HG02759 (cell line): ENCODE data around the gene UCHL5.
A peak's percentile ranks its signal among the peaks of the same experiment; 100 is the strongest.
"Not testable (repeated sequence)": the region's sequence is repeated elsewhere in the genome, so short reads cannot be mapped to it uniquely, and the experiment has no call there.

Experiments used
- ATAC-seq: cut with Tn5 transposase; IDR thresholded peaks from one replicate; pipeline ENCODE4 v1.9.1; 2021; ENCODE audit warnings: mild to moderate bottlenecking, moderate library complexity; ENCODE audit not compliant: unreplicated experiment

UCHL5 gene

DNA sequence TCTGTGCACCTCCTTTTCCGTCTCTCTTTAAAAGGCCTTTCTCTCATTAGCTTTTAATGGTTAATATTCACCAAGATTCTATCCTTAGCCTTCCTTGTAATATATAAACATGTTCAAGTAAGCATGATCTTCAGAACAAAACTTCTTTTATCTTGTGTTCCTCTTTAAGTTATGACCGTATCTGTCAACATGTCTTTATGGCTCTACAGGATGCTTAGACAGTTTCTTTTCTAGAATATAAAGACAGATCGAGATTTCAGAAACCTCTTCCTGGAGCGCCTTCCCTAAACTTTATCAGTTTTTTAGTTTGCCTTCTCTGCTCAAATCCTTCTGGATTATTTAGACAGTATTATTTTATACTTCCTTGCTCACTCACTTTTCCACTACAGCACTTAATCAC, 7.4 kb upstream of the UCHL5 start:
- ATAC-seq = no peak

DNA sequence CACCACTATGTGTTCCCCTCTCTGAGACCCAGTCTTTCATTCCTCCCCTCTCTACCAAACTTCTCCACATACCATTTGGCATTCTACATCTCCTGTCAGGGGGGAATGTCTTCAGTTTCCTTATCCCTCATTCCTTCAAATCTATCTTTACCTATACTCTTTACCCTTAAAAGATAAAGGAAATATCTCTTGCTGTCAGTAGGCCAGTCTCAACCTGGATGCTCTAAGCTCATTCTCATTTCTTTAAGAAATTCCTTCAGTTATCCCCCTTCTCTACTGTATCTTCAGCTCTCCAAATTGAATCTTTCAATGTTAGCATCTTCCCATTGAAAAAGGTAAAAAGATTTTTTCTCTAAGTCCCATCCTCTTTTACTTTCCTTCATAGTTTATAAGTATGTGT, 6.8 kb upstream of the UCHL5 start:
- no peak for ATAC-seq

DNA sequence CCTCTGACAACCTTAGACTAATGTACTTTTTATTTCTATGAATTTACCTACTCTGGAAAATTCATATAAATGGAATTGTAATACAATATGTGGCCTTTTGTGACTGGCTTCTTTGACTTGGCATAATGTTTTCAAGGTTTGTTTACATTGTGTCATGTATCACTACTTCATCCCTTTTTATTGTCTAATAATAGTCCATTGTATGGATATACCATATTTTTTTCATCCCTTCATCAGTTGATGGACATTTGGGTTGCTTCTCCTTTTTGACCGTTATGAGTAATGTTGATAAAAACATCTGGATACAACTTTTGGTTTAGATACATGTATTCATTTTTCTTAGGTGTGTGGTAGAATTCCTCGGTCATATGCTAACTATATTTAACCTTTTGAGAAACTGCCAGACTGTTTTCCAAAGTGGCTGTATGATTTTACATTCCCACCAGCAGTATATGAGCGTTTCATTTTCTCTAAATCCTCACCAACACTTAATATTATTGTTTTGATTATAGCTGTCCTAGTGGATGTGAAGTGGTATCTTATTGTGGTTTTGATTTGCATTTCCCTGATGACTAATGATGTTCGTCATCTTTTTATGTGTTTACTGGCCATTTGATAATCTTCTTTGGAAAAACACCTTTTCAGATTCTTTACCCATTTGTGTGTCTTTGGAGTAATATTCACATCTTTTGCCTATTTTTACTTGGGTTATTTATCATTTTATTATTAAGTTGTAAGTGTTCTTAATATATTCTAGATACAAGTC, 3.7 kb upstream of the UCHL5 start:
- ATAC-seq = no peak

DNA sequence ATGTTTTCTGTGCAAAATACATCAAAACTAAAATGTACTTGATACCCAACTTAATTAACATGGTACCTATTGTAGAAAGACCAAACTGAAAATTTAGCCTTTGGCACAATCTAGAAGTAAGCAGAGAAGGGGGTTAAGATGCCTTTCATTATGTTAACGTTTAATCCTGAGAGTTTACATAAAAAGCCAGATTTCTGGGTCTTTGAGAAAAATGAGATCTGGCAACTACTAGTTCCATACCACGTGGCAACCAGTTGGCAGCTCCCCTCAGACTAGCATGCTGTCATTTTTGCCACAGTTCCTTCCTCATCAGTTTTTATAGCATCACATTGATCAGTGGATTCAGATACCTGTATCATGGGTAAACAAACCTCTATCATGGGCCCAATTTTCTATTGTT, 1.8 kb upstream of the UCHL5 start:
- no peak for ATAC-seq

DNA sequence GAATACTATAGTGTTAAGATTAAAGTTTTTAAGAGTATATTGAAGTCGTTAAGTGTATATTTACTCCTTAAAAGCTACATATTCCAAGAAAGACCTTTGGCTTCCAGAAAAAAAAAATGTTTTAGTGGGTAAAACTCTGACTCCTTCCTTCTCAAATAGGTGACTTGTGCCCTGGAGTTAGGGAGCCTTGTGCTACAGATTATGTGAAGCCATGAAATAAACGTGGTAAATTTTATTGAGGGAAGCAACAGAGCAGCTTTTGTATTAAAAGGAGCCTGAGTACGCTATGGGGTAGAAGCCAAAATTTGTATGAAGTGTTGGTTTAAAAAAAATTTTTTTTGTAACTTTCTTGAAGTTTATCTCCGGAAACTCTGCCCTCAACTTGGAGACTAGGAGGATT, 1.2 kb upstream of the UCHL5 start:
- no peak for ATAC-seq

DNA sequence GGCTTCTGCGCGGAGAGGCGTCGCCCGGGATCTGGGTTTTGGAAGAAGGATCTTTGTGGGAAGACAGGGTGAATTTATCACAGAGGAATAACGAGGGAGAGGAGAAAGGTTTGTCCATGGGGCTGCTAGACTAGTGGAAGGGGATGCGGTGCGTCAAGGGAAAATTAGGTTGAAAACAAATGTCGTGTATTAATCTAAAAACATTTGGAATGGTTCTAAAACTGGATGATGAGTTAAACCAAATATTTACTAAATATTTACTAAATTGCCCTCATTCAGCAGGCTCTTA, 899 bp upstream of the UCHL5 start:
- ATAC-seq = no peak

DNA sequence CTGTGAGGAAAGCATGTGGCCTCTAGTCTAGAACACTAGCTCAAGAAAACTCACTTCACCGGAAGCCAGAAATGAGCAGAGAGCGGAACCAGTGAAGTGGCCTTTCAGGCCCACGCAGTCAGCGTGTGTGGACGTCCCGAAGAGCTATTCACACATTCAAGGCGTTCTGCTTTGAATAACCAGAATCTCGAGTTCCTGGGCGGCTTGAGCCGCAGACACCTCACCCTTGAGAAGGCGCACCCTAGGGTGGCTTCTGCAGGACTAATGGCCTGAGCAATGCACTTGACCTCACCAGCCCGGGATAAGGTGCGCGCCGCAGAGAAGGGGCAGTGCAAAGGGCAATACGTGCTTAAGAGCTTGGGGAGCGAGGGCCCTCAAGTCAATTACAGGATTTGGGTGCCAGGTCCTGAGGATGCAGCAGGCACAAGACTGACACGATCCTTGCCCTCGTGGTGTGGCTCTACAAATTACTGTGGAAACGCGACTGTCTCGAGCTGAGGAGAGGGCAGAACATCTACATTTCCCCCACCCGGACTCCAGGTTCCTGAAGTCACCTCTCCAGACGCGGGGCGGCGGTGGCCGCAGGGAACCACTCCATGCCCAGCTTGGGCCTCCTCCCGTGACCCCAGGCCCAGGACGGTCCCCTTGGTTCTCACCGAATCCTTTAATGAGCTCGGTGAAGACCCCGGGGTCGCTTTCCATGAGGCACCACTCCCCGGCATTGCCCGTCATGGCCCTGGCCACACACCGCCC, 455 bp downstream of the UCHL5 start:
- ATAC-seq = peak; percentile 49

DNA sequence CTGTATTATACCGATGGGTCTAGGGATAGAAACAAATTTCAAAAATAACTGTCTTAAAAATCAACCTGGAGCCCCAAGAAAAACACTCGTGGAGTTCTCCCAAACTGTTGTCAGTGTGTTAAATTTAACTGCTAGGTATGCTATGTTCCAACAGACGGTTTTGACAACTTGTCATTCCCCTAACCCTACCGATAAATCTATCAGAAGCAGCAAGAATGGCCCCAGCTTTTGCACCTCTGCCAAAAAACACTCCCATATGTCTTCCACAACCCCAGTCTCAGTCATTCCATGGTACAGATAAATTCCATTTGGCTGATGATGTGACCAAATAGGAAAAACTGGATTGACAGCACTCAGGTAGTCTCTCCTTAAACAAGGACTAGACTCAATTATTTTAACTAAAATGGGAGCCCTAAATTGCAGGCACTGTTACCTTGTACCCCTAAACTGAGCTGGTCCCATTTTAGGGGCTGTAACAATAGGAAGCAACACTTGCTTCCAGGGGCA, 4.9 kb downstream of the UCHL5 start:
- no peak for ATAC-seq

DNA sequence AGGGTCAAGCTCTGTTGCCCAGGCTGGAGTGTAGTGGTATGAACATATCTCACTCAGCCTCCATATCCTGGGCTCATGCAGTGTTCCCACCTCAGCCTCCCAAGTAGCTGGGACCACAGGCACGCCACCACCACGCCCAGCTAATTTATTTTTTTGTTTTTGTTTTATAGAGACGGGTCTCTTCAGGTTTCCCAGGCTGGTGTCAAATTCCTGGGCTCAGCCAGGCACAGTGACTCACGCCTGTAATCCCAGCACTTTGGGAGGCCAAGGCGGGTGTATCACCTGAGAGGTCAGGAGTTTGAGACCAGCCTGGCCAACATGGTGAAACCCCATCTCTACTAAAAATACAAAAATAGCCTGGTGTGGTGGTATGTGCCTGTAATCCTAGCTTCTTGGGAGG, 10.2 kb downstream of the UCHL5 start:
- ATAC-seq = not testable (repeated sequence)

DNA sequence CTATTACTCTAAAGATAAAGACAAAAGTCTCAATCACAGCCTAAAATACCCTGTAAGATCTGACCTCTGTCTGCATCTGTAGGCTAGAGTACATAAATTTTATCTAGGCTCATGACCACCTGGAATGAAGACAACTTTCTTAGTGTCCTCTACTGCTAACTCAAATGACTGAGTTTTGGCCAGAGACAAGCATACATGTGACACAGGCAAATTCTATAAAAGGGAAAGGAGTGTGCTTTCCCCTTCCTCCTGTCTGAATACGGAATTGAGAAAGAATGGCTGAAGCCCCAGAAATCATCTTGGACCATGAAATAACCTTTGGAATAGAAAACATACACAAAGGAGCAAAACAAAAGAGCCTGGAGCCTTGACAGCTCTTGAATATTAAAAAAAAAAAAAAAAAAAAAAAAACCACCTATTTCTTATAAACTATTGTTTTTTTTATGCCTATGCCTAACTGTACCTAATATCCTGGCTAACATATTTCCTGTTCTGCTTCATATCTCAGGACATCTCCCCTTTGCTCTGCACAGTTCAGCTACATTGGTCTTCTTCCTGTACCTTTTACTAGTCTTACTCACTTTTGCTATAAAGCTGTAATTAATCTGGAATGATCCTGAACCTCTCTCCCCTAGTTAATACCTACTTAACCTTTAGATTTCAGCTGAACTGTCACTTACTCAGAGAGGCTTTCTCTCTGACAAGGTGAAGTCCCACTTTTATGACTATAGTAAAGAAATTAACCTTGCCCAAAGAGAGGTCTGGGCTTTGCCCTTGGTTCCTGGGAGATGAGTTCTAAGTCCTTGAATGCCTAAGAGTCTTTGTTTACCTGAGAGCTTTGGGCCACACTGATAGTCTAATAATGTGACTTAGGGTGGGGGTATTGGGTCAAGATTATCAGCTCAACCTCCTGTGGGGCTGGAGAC, 16.1 kb downstream of the UCHL5 start:
- ATAC-seq = no peak

DNA sequence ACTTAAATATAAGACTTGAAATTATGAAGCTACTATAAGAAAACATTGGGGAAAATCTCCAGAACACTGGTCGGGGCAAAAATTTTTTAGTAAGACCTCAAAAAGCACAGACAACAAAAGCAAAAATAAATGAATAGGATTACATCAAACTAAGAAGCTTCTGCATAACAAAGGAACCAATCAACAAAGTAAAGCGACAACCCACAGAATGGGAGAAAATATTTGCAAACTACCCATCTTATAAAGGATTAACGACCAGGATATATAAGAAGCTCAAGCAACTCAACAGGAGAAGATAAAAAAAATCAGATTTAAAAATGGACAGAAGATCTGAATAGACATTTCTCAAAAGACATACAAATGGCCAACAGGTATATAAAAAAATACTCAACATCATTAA, 19.1 kb downstream of the UCHL5 start:
- ATAC-seq = no peak

DNA sequence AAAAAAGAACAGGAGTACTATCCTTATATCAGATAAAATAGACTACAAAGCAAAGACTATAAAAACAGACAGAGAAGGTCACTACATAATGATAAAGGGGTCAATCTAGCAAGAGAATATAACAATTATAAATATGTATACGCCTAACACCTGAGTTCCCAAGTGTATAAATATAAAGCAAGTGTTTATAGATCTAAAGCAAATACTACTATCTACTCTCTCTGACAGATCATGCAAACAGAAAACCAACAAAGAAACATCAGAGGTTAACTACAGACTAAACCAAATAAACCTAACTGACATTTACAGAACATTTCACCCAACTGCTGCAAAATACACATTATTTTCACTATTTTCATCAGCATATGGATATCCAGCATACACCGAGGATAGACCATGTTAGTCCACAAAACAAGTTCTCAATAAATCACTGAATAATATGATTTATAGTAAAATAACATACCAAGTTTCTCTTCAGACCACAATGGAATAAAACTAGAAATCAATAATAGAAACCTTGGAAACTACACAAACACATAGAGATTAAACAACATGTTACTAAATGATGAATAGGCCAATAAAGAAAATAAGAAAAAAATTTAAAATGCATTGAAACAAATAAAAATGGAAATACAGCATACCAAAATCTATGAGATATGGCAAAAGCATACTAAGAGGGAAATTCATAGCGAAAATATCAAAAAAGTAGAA, 22.7 kb downstream of the UCHL5 start:
- ATAC-seq = no peak

DNA sequence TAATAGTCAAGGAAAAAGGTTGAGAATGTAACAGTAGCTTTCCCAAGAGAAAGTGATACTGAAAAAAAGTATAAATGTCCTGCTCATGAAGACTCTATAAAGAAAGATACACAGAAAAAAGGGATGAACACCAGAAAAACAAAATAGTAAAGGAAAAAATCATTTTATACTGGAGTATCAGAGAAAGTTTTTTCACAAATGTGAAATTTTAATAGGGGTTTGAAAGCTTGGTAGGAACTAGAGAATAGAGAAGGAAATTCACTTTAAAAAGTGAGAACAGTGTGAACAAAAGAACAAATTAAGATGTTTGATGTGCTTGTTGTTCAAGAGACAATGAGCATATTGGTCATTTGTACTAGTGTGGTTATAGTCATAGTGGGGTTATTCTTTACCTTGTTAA, 25.6 kb downstream of the UCHL5 start:
- no peak for ATAC-seq

DNA sequence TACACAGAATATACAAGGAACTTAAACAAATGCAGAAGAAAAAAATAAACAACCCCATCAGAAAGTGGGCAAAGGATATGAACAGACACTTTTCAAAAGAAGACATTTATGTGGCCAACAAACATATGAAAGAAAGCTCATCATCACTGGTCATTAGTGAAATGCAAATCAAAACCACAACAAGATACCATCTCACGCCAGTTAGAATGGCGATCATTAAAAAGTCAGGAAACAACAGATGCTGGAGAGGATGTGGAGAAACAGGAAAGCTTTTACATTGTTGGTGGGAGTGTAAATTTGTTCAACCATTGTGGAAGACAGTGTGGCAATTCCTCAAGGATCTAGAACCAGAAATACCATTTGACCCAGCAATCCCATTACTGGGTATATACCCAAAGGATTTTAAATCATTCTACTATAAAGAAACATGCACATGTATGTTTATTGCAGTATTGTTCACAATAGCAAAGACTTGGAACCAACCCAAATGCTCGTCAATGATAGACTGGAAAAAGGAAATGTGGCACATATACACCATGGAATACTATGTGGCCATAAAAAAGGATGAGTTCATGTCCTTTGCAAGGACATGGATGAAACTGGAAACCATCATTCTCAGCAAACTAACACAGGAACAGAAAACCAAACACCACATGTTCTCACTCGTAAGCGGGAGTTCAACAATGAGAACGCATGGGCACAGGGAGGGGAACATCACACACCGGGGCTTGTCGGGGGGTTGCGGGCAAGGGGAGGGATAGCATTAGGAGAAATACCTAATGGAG, 26.3 kb downstream of the UCHL5 start:
- not testable (repeated sequence) for ATAC-seq

DNA sequence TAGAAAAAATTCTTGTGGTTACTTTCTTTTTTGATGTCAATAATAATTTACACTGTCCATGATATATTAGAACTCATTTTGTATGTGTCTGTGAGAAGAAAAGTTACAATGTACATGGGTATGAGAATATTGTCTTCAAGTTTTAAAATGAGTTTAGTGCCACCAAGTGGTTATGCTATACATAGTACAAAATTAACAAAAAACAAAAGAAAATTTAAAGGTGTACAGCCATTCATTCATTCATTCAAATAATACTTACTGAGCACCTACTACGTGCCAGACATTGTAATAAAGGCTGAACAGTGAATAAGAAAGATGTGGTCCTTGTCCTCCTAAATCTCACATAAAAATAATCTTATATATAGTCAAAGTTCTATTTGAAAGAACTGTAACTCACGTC, 27.7 kb downstream of the UCHL5 start:
- ATAC-seq = no peak

DNA sequence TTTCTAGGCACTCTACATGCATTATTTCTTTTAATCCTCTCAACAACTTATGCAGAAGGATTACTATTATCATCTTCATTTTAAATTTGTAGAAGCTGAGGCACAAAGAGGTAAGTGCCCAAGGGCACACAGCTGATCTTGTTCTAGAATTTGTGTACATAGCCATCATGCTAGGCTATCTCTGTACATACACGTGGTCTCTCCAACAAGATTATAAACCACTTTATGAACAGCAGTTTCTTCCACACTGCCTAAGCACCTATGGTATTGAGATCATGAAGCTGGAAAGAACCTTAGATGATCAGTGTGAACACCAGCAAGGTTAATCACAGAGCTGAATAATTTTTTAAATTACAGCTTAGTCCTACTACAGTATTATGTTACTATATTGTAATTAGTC, 28.9 kb downstream of the UCHL5 start:
- ATAC-seq = no peak

DNA sequence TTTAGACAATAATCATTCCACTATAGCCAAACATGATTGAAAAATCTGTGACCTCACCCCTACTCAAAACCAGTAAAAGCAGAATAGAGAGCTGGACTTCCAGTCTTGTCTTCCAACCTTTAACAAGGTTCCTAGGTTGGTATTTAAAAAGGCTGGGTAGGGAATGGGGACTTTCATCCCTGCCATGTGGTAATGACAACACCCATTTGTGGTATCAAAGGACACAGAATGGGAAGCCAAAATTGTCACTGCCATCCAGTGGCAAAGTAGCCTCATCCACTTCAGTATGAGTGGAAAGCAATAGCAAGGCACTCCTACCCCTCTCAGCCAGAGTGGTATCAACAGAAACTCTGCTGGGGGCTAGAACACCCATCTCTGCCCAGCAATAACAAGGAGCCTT, 33.9 kb downstream of the UCHL5 start:
- ATAC-seq = no peak

DNA sequence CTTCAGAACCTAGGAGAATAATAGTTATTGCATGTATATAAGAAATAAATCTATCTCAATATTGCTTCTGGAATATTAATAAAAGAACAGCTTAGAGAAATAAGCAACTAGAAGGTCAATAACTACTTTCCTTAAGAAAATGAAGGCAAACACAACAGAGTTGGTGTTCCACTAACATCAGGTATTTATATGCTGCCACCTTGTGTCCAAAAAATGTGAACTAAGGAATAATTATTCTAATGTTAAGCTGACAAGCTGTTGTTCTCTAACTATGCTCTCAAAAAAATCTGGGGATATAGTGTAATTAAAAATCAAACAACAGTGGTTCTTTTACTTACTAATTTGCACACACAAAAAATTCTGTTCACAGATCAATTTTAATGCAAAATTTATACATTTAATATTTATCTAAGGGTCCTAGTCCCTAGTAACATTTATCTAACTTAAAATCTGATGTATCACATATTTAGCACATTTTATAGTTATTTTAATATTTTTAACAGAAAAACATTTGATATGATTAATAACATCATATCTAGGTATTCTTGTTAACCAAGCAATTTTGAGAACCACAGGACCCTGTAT, 39.6 kb downstream of the UCHL5 start:
- ATAC-seq = no peak

DNA sequence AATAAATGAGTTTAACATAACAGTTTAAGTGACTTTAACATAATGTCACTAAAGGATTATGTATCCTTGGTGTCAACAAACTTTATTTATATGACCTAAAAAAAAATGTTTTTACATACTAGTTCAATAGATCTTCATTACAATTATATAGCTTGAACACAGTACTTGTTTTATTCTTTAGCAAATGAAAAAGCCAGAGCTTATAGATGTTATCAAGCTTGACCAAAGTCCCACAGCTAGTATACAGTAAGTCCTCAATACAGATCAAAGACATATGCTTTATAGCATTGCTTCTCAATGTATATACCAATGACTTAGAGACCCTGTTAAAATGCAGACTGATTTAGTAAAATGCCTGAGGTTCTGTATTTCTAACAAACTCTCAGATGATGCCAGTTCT, 42.4 kb downstream of the UCHL5 start:
- no peak for ATAC-seq

DNA sequence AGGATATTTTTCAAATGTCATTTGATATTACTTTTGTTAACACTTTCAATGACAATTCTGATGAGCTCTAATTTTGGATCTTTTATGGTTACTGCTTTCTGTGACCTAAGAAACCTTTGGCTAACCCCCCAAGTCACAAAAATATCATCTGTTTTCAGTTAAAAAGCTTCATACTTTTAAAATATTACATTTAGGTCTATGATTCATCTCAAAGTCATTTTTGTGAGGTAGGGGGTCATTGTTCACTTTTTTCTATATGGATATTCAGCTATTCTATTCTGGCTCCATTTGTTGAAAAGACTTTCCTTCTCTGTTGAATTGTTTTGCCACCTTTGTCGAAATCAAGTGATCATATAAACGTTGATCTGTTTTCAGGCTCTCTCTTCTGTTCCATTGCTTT, 44.8 kb downstream of the UCHL5 start:
- no peak for ATAC-seq
